Heart left ventricle (tissue), 16 donors: ENCODE measurements around the gene ZCCHC13. TPM values are rescaled to one million over a fixed set of nuclear protein-coding genes. Genes with fewer than 3 reads are reported as not detected.

ENCODE experiments used
- ATAC-seq, 4 donors: fragments of 200-7000 bp; cut with Tn5 transposase; one replicate each; pipeline ENCODE4 v1.9.1; 2020 to 2022; ENCODE audit warnings: moderate library complexity in 4 of 4, mild to moderate bottlenecking in 3 of 4, moderate number of reproducible peaks in 1 of 4
- DNase-seq, 5 donors: peaks; one replicate each; pipeline ENCODE4 v3.0.0-alpha.2; 2020
- H3K27ac ChIP-seq, 12 donors: fragments of 200-600 bp; sonication (generic) in 4 of 12; one replicate each; pipeline versions ENCODE4 v1.5.0 to v1.8.0; 2016 to 2022; ENCODE audit warnings: mild to moderate bottlenecking in 2 of 12
- H3K27me3 ChIP-seq, 9 donors: fragments of 200-600 bp; sonication (generic) in 2 of 9; one replicate each; pipeline versions ENCODE4 v1.5.1 to v1.8.0; 2016 to 2022; ENCODE audit warnings: mild to moderate bottlenecking in 3 of 9
- H3K36me3 ChIP-seq, 9 donors: fragments of 200-600 bp; sonication (generic) in 2 of 9; one replicate each; pipeline versions ENCODE4 v1.5.0 to v1.8.0; 2018 to 2022; ENCODE audit warnings: mild to moderate bottlenecking in 2 of 9
- H3K4me1 ChIP-seq, 12 donors: fragments of 200-600 bp; sonication (generic) in 4 of 12; one replicate each; pipeline versions ENCODE4 v1.5.0 to v1.8.0; 2016 to 2022; ENCODE audit warnings: mild to moderate bottlenecking in 3 of 12
- H3K4me3 ChIP-seq, 12 donors: fragments of 200-600 bp; sonication (generic) in 4 of 12; one replicate each; pipeline versions ENCODE4 v1.5.0 to v1.8.0; 2017 to 2022; ENCODE audit warnings: mild to moderate bottlenecking in 9 of 12, moderate library complexity in 4 of 12
- H3K9me3 ChIP-seq, 12 donors: fragments of 200-600 bp; sonication (generic) in 4 of 12; one replicate each; pipeline versions ENCODE4 v1.5.0 to v1.8.0; 2016 to 2022; ENCODE audit warnings: mild to moderate bottlenecking in 1 of 12
- POLR2A ChIP-seq, 2 donors: fragments of 450-650 bp; IDR thresholded peaks; one replicate each; pipeline ENCODE4 v1.6.1; 2017; ENCODE audit warnings: antibody characterized with exemption in 2 of 2, mild to moderate bottlenecking in 2 of 2, moderate library complexity in 2 of 2
- WGBS, 4 donors: extraction: QIAGEN DNeasy Blood & Tissue Kit in 2 of 4; methylation state at CpG; one replicate each; pipeline versions ENCODE4 v1.1.5 to v1.1.7; 2013 to 2018; 5-methylcytosine and 5-hydroxymethylcytosine counted together
- intact Hi-C, 10 donors: fragments of 100-400 bp; cut with DNase I; formaldehyde crosslinking; loops; one replicate each; pipeline versions ENCODE4 v1.11.1 to v1.14.2; 2022
- polyA plus RNA-seq, 2 donors: library from polyadenylated mRNA; stranded (reverse); fragments of 200-250 nt; gene quantifications; one replicate each; pipeline ENCODE4 v1.2.3, GENCODE V29; 2013
- total RNA-seq, 9 donors: library from RNA; depleted of rRNA in 2 of 9; stranded (reverse); fragments of >200 nt in 2 of 9; fragmentation: NEBNext Ultra II Directional in 3 of 9; extraction: Animal tissue kit (Norgen Biotek cat#: 25700) in 3 of 9; gene quantifications; one replicate each; pipeline versions ENCODE4 v1.1.0 to v1.2.4, GENCODE V29; 2016 to 2023
- TF ChIP-seq, protein P1 (sequence below), 12 donors: fragments of 200-600 bp; sonication (generic) in 4 of 12; IDR thresholded peaks; one replicate each; pipeline versions ENCODE4 v1.5.0 to v1.8.0; 2018 to 2022; ENCODE audit warnings: antibody characterized with exemption in 12 of 12, mild to moderate bottlenecking in 5 of 12
- donor health status: ischemic (EF 13 %, LVEDD 7.1; RV severe dilation, severe dysfunction).
- donor health status: healthy with polysubstance abuse.
- donor health status: DM: no; HTN: yes; CAD: no.
- donor health status: DM: no; HTN: no; CAD: no.
- donor health status: ischemic (EF 25% LVEDD 6.9; RV normal size, moderate dysfunction).
- donor health status: ischemic (EF 25% LVEDD 5.7; RV mildly dilated, moderate dysfunction).
- donor health status: healthy.
- donor health status: DM: yes; HTN: yes; CAD: no.
- donor health status: ischemic (EF 35%, LVEDD 5.7; RV mildly dilated, moderate dysfunction).
- donor health status: nonischemic (EF 11% LVEDD 7.7; RV severe dilation, severe dysfunction).
- donor health status: DM: yes; HTN: yes; CAD: no.
- donor health status: PGD.
- donor health status: ischemic (EF 29% LVEDD 5.4; RV normal size, mild dysfunction).
- donor health status: nonischemic (EF 23%, LVEDD 6.1; RV moderate dilation, normal function).

ZCCHC13 gene
- total and polyA plus RNA-seq, 11 donors = not detected

GRCh38 chrX:74293343-74293946, 10.5 kb upstream of the ZCCHC13 start:
- Histone ChIP-seq H3K9me3 (no peaks in the 10 kb centered on the region), H3K27me3 (peaks cover 0 to 5% (median 0%) of the 10 kb centered on the region in 9 donors), H3K27ac (peak overlapping the region in 11 of 12 donors; percentile 86 to 94 (median 91)), H3K36me3 (no peaks in the 10 kb centered on the region), H3K4me3 (peak overlapping the region; percentile 45 to 84 (median 68)), H3K4me1 (peaks cover 0 to 12% (median 6%) of the 10 kb centered on the region in 12 donors)
- peak in 1 of 2 donors; percentile 41 for TF ChIP-seq POLR2A (IDR thresholded peaks at IDR 0.05)
- TF ChIP-seq, protein P1, sequence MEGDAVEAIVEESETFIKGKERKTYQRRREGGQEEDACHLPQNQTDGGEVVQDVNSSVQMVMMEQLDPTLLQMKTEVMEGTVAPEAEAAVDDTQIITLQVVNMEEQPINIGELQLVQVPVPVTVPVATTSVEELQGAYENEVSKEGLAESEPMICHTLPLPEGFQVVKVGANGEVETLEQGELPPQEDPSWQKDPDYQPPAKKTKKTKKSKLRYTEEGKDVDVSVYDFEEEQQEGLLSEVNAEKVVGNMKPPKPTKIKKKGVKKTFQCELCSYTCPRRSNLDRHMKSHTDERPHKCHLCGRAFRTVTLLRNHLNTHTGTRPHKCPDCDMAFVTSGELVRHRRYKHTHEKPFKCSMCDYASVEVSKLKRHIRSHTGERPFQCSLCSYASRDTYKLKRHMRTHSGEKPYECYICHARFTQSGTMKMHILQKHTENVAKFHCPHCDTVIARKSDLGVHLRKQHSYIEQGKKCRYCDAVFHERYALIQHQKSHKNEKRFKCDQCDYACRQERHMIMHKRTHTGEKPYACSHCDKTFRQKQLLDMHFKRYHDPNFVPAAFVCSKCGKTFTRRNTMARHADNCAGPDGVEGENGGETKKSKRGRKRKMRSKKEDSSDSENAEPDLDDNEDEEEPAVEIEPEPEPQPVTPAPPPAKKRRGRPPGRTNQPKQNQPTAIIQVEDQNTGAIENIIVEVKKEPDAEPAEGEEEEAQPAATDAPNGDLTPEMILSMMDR (IDR thresholded peaks at IDR 0.05) = no peak
- intact Hi-C loops = loop anchor here in 3 of 10 donors (2.0 to 5.0 kb wide), 4 partner anchors 49 to 244 kb away; partner anchors contain the start of gene SLC16A2 (in 1 of the 3)
- peak; percentile 53 to 86 (median 80) for ATAC-seq
- 1 to 31% (median 13%) methylated on average over 22 to 25 of the region's 25 CpGs for WGBS, 4 donors
- DNase-seq = peak; percentile 80 to 88 (median 85)

DNA sequence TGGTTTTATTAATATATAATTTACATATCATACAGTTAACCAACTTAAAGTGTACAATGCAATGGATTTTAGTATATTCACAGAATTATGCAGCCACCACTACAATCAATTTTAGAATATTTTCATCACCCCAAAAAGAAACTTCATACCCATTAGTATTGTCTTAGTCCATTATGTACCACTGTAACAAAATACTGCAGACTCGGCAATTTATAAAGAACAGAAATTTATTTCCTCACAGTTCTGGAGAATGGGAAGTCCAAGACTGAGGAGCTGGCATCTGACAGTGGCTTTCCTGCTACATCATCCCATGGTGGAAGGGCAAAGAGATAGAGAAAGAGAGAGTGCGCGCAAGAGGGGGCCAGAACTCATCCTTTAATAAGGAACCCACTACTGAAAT, 8.9 kb upstream of the ZCCHC13 start:
- DNase-seq (no peak), ATAC-seq (no peak)
- 86 to 100% (median 98%) methylated on average over 3 of the region's 3 CpGs for WGBS, 4 donors
- Histone ChIP-seq H3K27ac (no peak overlapping the region), H3K36me3 (no peaks in the 10 kb centered on the region), H3K27me3 (peaks cover 0 to 7% (median 0%) of the 10 kb centered on the region in 9 donors), H3K4me3 (no peak overlapping the region), H3K9me3 (no peaks in the 10 kb centered on the region), H3K4me1 (no peaks in the 10 kb centered on the region)
- TF ChIP-seq, protein P1 (IDR thresholded peaks at IDR 0.05) = no peak
- no peak for TF ChIP-seq POLR2A (IDR thresholded peaks at IDR 0.05)
- intact Hi-C loops = no loop called here

DNA sequence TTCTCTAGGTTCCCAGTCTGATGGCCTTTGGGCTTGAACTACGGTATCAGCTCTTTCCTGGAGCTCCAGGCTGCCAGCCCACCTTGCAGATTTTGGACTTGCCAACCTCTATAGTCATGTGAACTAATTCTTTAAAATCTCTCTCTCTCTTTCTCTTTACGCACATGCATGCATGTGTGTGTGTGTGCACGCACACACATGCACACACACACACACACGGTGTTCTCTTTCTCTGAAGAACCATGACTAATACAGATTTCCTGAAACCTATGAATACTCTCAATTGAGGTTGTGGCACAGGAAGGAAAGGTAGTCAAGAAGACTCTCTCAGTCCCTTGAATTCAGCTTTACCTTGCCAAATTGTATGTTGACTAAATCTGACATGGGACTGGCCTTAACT, 6.2 kb upstream of the ZCCHC13 start:
- TF ChIP-seq POLR2A (IDR thresholded peaks at IDR 0.05) = no peak
- TF ChIP-seq, protein P1 (IDR thresholded peaks at IDR 0.05) = no peak
- H3K9me3 ChIP-seq = no peaks in the 10 kb centered on the region
- H3K4me3 ChIP-seq = no peak overlapping the region
- ATAC-seq (no peak), DNase-seq (no peak)
- peaks cover 0 to 10% (median 0%) of the 10 kb centered on the region in 9 donors for H3K27me3 ChIP-seq
- H3K4me1 ChIP-seq = no peaks in the 10 kb centered on the region
- intact Hi-C loops = no loop called here
- no peak overlapping the region for H3K27ac ChIP-seq
- no peaks in the 10 kb centered on the region for H3K36me3 ChIP-seq
- WGBS, 4 donors = 85 to 87% (median 86%) methylated on average over 4 of the region's 4 CpGs

DNA sequence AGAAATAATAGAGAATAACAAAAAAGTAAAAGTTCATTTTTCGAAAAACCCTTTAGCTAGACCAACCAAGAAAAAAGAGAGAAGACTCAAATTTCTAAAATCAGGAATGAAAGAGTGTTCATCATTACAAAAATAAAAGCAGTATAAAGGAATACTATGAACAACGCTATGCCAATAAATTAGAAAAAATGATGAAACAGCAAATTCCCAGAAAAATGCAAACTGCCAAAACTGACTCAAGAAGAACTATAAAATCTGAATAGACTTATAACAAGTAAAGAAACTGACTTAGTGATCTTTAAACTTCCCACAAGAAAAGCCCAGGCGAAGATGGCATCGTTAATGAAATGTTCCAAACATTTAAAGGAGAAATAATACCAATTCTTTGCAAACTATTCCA, 3.1 kb upstream of the ZCCHC13 start:
- no peak for TF ChIP-seq POLR2A (IDR thresholded peaks at IDR 0.05)
- TF ChIP-seq, protein P1 (IDR thresholded peaks at IDR 0.05) = no peak
- H3K4me1 ChIP-seq = no peaks in the 10 kb centered on the region
- no peak overlapping the region for H3K4me3 ChIP-seq
- intact Hi-C loops = no loop called here
- ATAC-seq (no peak), DNase-seq (no peak)
- WGBS, 4 donors = 62 to 94% (median 83%) methylated on average over 4 of the region's 4 CpGs
- H3K27ac ChIP-seq = no peak overlapping the region
- H3K9me3 ChIP-seq = no peaks in the 10 kb centered on the region
- peaks cover 0 to 10% (median 0%) of the 10 kb centered on the region in 9 donors for H3K27me3 ChIP-seq
- H3K36me3 ChIP-seq = no peaks in the 10 kb centered on the region
